ENCODE results near the gene CRIM1.

GRCh38 chr2:36459725-36460137, 104.2 kb downstream of the CRIM1 start:
- TF ChIP-seq CTCF (IDR thresholded peaks at IDR 0.05): no peak
- TF ChIP-seq POLR2A (IDR thresholded peaks at IDR 0.05): no peak
- no peak for TF ChIP-seq POLR2AphosphoS5 (IDR thresholded peaks at IDR 0.05; ENCODE audit: insufficient read depth in 1 of 2, low read depth in 1 of 2)

Measured in vagina (tissue), 2 donors.